Endothelial cell (in vitro differentiated cells): ENCODE measurements around the gene LRFN4. TPM values are rescaled to one million over a fixed set of nuclear protein-coding genes. Genes with fewer than 3 reads are reported as not detected.

ENCODE experiments used
- DNase-seq: peaks from one replicate; pipeline ENCODE4 v3.0.0; 2021; ENCODE audit warnings: low spot score
- H3K27ac Mint-ChIP-seq: one replicate; pipeline ENCODE4 v1.8.0; 2021; ENCODE audit warnings: mixed read lengths, inconsistent platforms; ENCODE audit not compliant: unreplicated experiment
- H3K27me3 Mint-ChIP-seq: one replicate; pipeline ENCODE4 v1.8.0; 2021; ENCODE audit warnings: mild to moderate bottlenecking, moderate library complexity, mixed read lengths, inconsistent platforms; ENCODE audit not compliant: unreplicated experiment
- H3K36me3 Mint-ChIP-seq: one replicate; pipeline ENCODE4 v1.8.0; 2021; ENCODE audit warnings: mild to moderate bottlenecking, low read depth, mixed read lengths, inconsistent platforms; ENCODE audit not compliant: unreplicated experiment
- H3K4me1 Mint-ChIP-seq: one replicate; pipeline ENCODE4 v1.8.0; 2021; ENCODE audit warnings: mild to moderate bottlenecking, mixed read lengths, inconsistent platforms; ENCODE audit not compliant: unreplicated experiment
- H3K4me3 Mint-ChIP-seq: one replicate; pipeline ENCODE4 v1.8.0; 2021; ENCODE audit warnings: mild to moderate bottlenecking, mixed read lengths, inconsistent platforms; ENCODE audit not compliant: unreplicated experiment
- H3K9me3 Mint-ChIP-seq: one replicate; pipeline ENCODE4 v1.8.0; 2021; ENCODE audit warnings: mixed read lengths, inconsistent platforms; ENCODE audit not compliant: unreplicated experiment
- total RNA-seq: library from RNA; stranded (reverse); fragmentation: NEBNext Ultra II Directional; extraction: Animal tissue kit (Norgen Biotek cat#: 25700); gene quantifications from one replicate; pipeline ENCODE4 v1.2.1, GENCODE V29; 2021; ENCODE audit not compliant: unreplicated experiment
- TF ChIP-seq, protein P1 (sequence below): fragments of 200-600 bp; sonication (generic); IDR thresholded peaks from one replicate; pipeline ENCODE4 v1.5.0; 2021; ENCODE audit warnings: antibody characterized with exemption; ENCODE audit not compliant: unreplicated experiment

LRFN4 gene
- total RNA-seq, 1 donor from 2014 or later = 21.4 TPM

GRCh38 chr11:66859686-66860448 is 3.0 kb downstream of the LRFN4 start:
- no peaks in the 10 kb centered on the region for H3K9me3 Mint-ChIP-seq
- no peak for DNase-seq
- no peak overlapping the region for H3K27ac Mint-ChIP-seq
- H3K4me3 Mint-ChIP-seq = no peak overlapping the region
- TF ChIP-seq, protein P1, sequence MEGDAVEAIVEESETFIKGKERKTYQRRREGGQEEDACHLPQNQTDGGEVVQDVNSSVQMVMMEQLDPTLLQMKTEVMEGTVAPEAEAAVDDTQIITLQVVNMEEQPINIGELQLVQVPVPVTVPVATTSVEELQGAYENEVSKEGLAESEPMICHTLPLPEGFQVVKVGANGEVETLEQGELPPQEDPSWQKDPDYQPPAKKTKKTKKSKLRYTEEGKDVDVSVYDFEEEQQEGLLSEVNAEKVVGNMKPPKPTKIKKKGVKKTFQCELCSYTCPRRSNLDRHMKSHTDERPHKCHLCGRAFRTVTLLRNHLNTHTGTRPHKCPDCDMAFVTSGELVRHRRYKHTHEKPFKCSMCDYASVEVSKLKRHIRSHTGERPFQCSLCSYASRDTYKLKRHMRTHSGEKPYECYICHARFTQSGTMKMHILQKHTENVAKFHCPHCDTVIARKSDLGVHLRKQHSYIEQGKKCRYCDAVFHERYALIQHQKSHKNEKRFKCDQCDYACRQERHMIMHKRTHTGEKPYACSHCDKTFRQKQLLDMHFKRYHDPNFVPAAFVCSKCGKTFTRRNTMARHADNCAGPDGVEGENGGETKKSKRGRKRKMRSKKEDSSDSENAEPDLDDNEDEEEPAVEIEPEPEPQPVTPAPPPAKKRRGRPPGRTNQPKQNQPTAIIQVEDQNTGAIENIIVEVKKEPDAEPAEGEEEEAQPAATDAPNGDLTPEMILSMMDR = no peak
- peaks cover 10% of the 10 kb centered on the region for H3K27me3 Mint-ChIP-seq
- no peaks in the 10 kb centered on the region for H3K36me3 Mint-ChIP-seq
- H3K4me1 Mint-ChIP-seq = peaks cover 8% of the 10 kb centered on the region

DNA sequence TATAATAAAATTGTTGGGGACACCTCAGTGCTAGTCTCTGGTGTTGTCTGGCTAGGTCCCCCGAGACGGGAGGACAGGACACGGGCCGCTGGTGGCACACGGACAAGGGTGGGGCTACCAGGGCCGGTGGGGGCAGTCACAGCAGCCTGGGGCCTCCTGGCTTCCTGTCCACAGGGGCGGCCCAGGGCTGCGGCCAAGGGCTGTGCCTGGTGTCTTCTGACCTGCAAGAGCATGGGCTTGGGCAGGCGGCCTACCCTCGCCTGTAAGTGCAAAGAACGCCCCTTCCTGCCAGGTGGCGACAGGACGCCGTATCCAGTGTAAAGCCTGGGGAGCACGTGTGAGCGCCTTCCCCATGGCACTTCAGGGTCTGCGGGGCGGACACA is 3.6 kb downstream of the LRFN4 start:
- DNase-seq = no peak
- Mint-ChIP-seq H3K36me3 (no peaks in the 10 kb centered on the region), H3K4me3 (no peak overlapping the region), H3K27ac (no peak overlapping the region), H3K9me3 (no peaks in the 10 kb centered on the region), H3K27me3 (peaks cover 5% of the 10 kb centered on the region), H3K4me1 (peaks cover 8% of the 10 kb centered on the region)
- TF ChIP-seq, protein P1 = no peak

- Mint-ChIP-seq H3K27ac (no peak overlapping the region), H3K27me3 (peaks cover 2% of the 10 kb centered on the region), H3K4me1 (peaks cover 4% of the 10 kb centered on the region), H3K9me3 (no peaks in the 10 kb centered on the region), H3K36me3 (no peaks in the 10 kb centered on the region), H3K4me3 (no peak overlapping the region)
- TF ChIP-seq, protein P1 = no peak
- no peak for DNase-seq
These were observed 4.3 kb downstream of the LRFN4 start for GRCh38 chr11:66861038-66861773.

DNA sequence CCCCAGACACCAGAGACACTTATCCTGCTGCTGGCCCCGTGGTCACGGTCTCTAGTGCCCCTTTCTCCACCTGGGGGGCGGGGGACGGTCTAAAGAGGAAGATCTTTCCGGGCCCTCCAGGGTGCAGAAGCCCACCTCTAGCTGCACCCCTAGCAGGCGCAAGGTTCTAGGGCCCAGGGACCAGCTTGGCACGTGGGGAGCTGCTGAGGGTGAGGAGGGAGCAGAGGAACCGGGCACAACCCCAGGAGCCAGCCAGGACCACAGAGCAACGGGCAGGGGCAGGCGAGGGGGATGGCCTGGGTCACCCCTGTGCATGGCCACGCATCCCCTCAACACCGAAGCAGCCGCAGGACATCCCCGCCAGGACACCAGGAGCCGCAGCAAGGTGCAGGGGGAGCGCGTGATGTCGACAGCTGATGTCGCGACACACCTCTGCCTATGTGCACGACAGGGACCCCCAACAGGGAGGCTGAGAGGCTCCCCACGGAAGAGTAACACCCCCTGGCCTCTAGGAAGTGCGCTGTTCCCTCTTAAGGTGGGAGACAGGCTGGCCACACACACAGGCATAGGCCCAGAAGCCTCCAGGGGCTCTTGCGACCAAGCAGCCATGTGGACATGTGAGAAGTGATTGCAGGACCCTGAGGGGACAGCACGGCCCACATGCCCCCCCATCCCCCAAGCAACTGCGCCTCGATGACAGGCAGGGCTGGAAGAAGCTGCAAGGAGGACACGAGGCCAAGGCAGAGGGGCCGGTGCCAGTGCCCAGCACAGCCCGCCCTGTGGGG is 5.1 kb downstream of the LRFN4 start:
- peaks cover 4% of the 10 kb centered on the region for H3K4me1 Mint-ChIP-seq
- no peak for DNase-seq
- TF ChIP-seq, protein P1 = no peak
- H3K27me3 Mint-ChIP-seq = peaks cover 4% of the 10 kb centered on the region
- H3K9me3 Mint-ChIP-seq = no peaks in the 10 kb centered on the region
- no peaks in the 10 kb centered on the region for H3K36me3 Mint-ChIP-seq
- no peak overlapping the region for H3K27ac Mint-ChIP-seq
- H3K4me3 Mint-ChIP-seq = no peak overlapping the region
